GM21528 (cell line): Measurements from ENCODE around the gene HEATR3.
"Not testable (repeated sequence)": the region's sequence is repeated elsewhere in the genome, so short reads cannot be mapped to it uniquely, and the experiment has no call there.

Experiments used
- ATAC-seq: cut with Tn5 transposase; IDR thresholded peaks from one replicate; pipeline ENCODE4 v1.9.1; 2021; ENCODE audit warnings: mild to moderate bottlenecking, moderate library complexity; ENCODE audit not compliant: unreplicated experiment, low FRiP score

HEATR3 gene

GRCh38 chr16:50093607-50094539 is 28.1 kb downstream of the HEATR3 start:
- no peak for ATAC-seq

GRCh38 chr16:50096791-50097190 is 31.0 kb downstream of the HEATR3 start:
- no peak for ATAC-seq

- no peak for ATAC-seq
Observed at GRCh38 chr16:50099957-50100648, 34.3 kb downstream of the HEATR3 start.

- ATAC-seq = no peak
Observed at GRCh38 chr16:50102051-50102746, 36.4 kb downstream of the HEATR3 start.

- no peak for ATAC-seq
Observed at GRCh38 chr16:50103764-50104163, 38.0 kb downstream of the HEATR3 start.

- no peak for ATAC-seq
Observed at GRCh38 chr16:50114357-50115129, 48.8 kb downstream of the HEATR3 start.

- no peak for ATAC-seq
Observed at GRCh38 chr16:50120711-50121110, 54.9 kb downstream of the HEATR3 start.

- no peak for ATAC-seq
Observed at GRCh38 chr16:50121278-50121677, 55.5 kb downstream of the HEATR3 start.

GRCh38 chr16:50121721-50122445 is 56.1 kb downstream of the HEATR3 start:
- ATAC-seq = peak; percentile 52

GRCh38 chr16:50123417-50123816 is 57.6 kb downstream of the HEATR3 start:
- ATAC-seq = no peak

- ATAC-seq = no peak
Observed at GRCh38 chr16:50124769-50125168, 59.0 kb downstream of the HEATR3 start.

- ATAC-seq = no peak
Observed at GRCh38 chr16:50126183-50126582, 60.4 kb downstream of the HEATR3 start.

GRCh38 chr16:50132571-50132970 is 66.8 kb downstream of the HEATR3 start:
- not testable (repeated sequence) for ATAC-seq

- no peak for ATAC-seq
Observed at GRCh38 chr16:50133214-50133613, 67.4 kb downstream of the HEATR3 start.

GRCh38 chr16:50136399-50136798 is 70.6 kb downstream of the HEATR3 start:
- ATAC-seq = no peak

- ATAC-seq = no peak
Observed at GRCh38 chr16:50137268-50137667, 71.5 kb downstream of the HEATR3 start.

- ATAC-seq = no peak
Observed at GRCh38 chr16:50139580-50139979, 73.8 kb downstream of the HEATR3 start.

GRCh38 chr16:50144211-50144610 is 78.4 kb downstream of the HEATR3 start:
- ATAC-seq = no peak
